NCI-H1930 (cell line): ENCODE measurements around the gene EN2.

Experiments
- DNase-seq, 2 experiments: peaks; one replicate each; lab custom pipeline; 2025; lab: John Stamatoyannopoulos, UW

The EN2 gene

GRCh38 chr7:155486783-155487508 lies 29.0 kb downstream of the EN2 start:
- no peak for DNase-seq

- DNase-seq, result no peak
These were observed 29.9 kb downstream of the EN2 start for GRCh38 chr7:155487509-155488482.

GRCh38 chr7:155488483-155489127 lies 30.7 kb downstream of the EN2 start:
- DNase-seq, result no peak

- no peak for DNase-seq
These were observed 31.4 kb downstream of the EN2 start for GRCh38 chr7:155489158-155489840.

GRCh38 chr7:155489862-155490696 lies 32.1 kb downstream of the EN2 start:
- DNase-seq, result no peak

- no peak for DNase-seq
These were observed 33.0 kb downstream of the EN2 start for GRCh38 chr7:155490697-155491628.

GRCh38 chr7:155491812-155492211 lies 33.9 kb downstream of the EN2 start:
- DNase-seq, result no peak

- no peak for DNase-seq
These were observed 36.0 kb downstream of the EN2 start for GRCh38 chr7:155493744-155494538.

- no peak for DNase-seq
These were observed 36.6 kb downstream of the EN2 start for GRCh38 chr7:155494551-155494950.

- DNase-seq, result no peak
These were observed 37.7 kb downstream of the EN2 start for GRCh38 chr7:155495440-155496248.

- DNase-seq, result no peak
These were observed 38.5 kb downstream of the EN2 start for GRCh38 chr7:155496267-155497005.

- no peak for DNase-seq
These were observed 39.4 kb downstream of the EN2 start for GRCh38 chr7:155497149-155497901.

- no peak for DNase-seq
These were observed 47.5 kb downstream of the EN2 start for GRCh38 chr7:155505422-155505793.

GRCh38 chr7:155506854-155507337 lies 49.0 kb downstream of the EN2 start:
- DNase-seq, result no peak

- DNase-seq, result no peak
These were observed 49.6 kb downstream of the EN2 start for GRCh38 chr7:155507576-155507975.
